Ovary (tissue), 3 donors: ENCODE results near the gene CBX2.

Source experiments
- CTCF ChIP-seq, 3 donors: fragments of 450-650 bp in 2 of 3; fragments of 200-600 bp in 1 of 3; IDR thresholded peaks; one replicate each; pipeline versions ENCODE4 v1.5.1 to v1.8.0; 2016 to 2022; ENCODE audit warnings: antibody characterized with exemption in 3 of 3, mild to moderate bottlenecking in 1 of 3
- EP300 ChIP-seq: sonication (generic); formaldehyde crosslinking; IDR thresholded peaks from one replicate; pipeline ENCODE4 v1.6.1; 2017; ENCODE audit warnings: antibody characterized with exemption
- POLR2A ChIP-seq: fragments of 450-650 bp; IDR thresholded peaks from one replicate; pipeline ENCODE4 v1.6.1; 2017; ENCODE audit warnings: antibody characterized with exemption, mild to moderate bottlenecking, moderate library complexity
- donor health status: DM: no; HTN: no; CAD: no.

GRCh38 chr17:79779084-79779529 lies 1.2 kb downstream of the CBX2 start:
- no peak for TF ChIP-seq CTCF (IDR thresholded peaks at IDR 0.05)
- no peak for TF ChIP-seq POLR2A
- TF ChIP-seq EP300 = no peak
